ENCODE results near the gene MAPK13. TPM values are rescaled to one million over a fixed set of nuclear protein-coding genes. Genes with fewer than 3 reads are reported as not detected.

The MAPK13 gene
- total RNA-seq, 1 donor: 10.8 TPM

DNA sequence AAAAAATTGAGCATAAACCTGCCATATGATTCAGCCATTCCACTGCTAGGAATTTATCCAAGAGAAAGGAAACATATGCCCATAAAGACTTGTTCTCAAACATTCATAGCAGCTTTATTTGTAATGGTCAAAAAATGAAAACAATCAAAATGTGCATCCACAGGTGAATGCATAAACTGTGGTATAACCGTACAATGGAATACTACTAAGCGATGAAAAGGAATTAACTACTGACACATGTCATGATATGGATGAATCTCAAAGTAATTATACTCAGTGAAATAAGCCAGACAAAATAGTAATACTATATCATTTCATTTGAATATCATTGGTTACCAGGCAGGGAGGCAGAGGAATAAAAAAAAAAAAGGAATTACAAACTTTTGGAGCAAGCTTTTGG lies 40.4 kb downstream of the MAPK13 start:
- no peak overlapping the region for H3K4me3 ChIP-seq (ENCODE audit: low read depth, low read length)
- no peak for TF ChIP-seq CTCF (IDR thresholded peaks at IDR 0.05; ENCODE audit: insufficient read depth, low read depth, low read length)
- no peak for DNase-seq (ENCODE audit: low read depth)

DNA sequence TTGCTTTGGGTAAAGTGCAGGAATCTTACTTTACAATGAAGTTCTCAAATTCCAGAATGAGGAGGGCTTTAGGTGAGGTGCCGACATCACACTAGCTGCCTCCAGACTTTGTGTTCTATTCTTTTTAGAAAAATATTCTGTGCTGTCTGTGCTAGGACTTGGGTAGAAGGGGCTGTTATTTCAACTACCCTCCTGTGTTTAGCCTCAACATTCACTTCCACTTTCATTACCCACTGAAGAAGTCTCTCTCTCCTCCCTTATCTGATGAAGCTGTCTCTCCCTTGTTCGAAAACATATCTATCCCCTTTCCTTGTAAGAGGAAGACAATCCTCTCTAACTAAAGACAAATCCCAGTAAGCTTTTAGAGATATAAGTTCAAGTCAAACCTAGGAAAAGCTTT lies 41.3 kb downstream of the MAPK13 start:
- no peak for DNase-seq (ENCODE audit: low read depth)

GRCh38 chr6:36177166-36177565 lies 46.9 kb downstream of the MAPK13 start:
- no peak for TF ChIP-seq CTCF (IDR thresholded peaks at IDR 0.05; ENCODE audit: insufficient read depth, low read depth, low read length)
- H3K4me3 ChIP-seq (ENCODE audit: low read depth, low read length): no peak overlapping the region
- DNase-seq (ENCODE audit: low read depth): no peak

More for the DNA sequence above, 41.3 kb downstream of the MAPK13 start:
- no peak overlapping the region for H3K4me3 ChIP-seq (ENCODE audit: low read depth, low read length)
- no peak for TF ChIP-seq CTCF (IDR thresholded peaks at IDR 0.05; ENCODE audit: insufficient read depth, low read depth, low read length)

DNA sequence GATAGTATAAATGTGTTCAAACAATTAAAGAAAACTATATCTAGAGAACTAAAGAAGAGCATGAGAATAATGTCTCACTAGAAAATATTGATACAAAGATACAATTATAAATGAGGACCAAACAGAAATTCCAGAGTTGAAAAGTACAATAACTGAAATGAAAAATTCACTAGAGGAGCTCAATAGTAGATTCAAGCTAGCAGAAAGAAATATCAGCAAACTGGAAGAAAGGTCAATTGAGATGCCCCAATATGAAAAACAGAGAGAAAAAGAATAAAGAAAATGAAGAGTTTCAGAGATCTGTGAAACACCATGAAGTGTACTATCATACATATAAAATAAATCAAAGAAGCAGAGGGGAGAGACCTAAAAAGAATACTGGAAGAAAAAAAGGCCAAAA lies 48.2 kb downstream of the MAPK13 start:
- TF ChIP-seq CTCF (IDR thresholded peaks at IDR 0.05; ENCODE audit: insufficient read depth, low read depth, low read length): no peak
- DNase-seq (ENCODE audit: low read depth): no peak
- no peak overlapping the region for H3K4me3 ChIP-seq (ENCODE audit: low read depth, low read length)

- no peak overlapping the region for H3K4me3 ChIP-seq (ENCODE audit: low read depth, low read length)
- TF ChIP-seq CTCF (IDR thresholded peaks at IDR 0.05; ENCODE audit: insufficient read depth, low read depth, low read length): no peak
- no peak for DNase-seq (ENCODE audit: low read depth)
Measured at GRCh38 chr6:36180126-36180525, 49.8 kb downstream of the MAPK13 start.

- H3K4me3 ChIP-seq (ENCODE audit: low read depth, low read length): no peak overlapping the region
- DNase-seq (ENCODE audit: low read depth): no peak
- no peak for TF ChIP-seq CTCF (IDR thresholded peaks at IDR 0.05; ENCODE audit: insufficient read depth, low read depth, low read length)
Measured at GRCh38 chr6:36184311-36184710, 54.0 kb downstream of the MAPK13 start.

- DNase-seq (ENCODE audit: low read depth): no peak
- no peak for TF ChIP-seq CTCF (IDR thresholded peaks at IDR 0.05; ENCODE audit: insufficient read depth, low read depth, low read length)
- no peak overlapping the region for H3K4me3 ChIP-seq (ENCODE audit: low read depth, low read length)
Measured at GRCh38 chr6:36186199-36186598, 55.9 kb downstream of the MAPK13 start.
